Measurements from ENCODE around the gene PFKFB3.

DNA sequence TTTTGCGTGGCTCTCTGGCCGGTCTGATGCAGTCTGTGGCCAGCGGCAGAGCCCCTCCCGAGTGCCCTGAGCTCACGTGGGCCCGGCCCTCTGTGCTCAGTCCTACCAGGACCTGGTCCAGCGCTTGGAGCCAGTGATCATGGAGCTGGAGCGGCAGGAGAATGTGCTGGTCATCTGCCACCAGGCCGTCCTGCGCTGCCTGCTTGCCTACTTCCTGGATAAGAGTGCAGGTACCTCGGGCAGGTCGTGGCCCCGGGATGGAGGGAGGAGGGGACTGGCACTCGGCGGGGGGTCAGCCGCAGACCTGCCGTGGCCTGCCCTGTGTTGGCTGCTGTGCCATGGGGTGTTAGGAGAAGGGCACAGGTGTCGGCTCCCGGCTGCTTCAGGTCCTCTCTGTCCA lies 20.0 kb downstream of the PFKFB3 start:
- TF ChIP-seq FOXM1 (IDR thresholded peaks at IDR 0.05; ENCODE audit: borderline replicate concordance) (no peak), ARNT (IDR thresholded peaks at IDR 0.05) (no peak), SP1 (IDR thresholded peaks at IDR 0.05) (no peak), ELF4 (IDR thresholded peaks at IDR 0.05) (no peak)
